ENCODE measurements around the gene HRAS.
A peak's percentile ranks its signal among the peaks of the same experiment; 100 is the strongest.

Gene HRAS

GRCh38 chr11:506995-507726 lies 28.2 kb downstream of the HRAS start, which contains the start of gene RNH1:
RNH1 (minus strand) TSS chr11:507242; CDS start chr11:502162, 5,080 bp downstream.
- DNase-seq, result peak; percentile 100

GRCh38 chr11:506238-506994 lies 29.0 kb downstream of the HRAS start:
- peak; percentile 99 for DNase-seq

- no peak for DNase-seq
Observed at GRCh38 chr11:504994-505344, 30.4 kb downstream of the HRAS start.

GRCh38 chr11:504053-504993 lies 31.1 kb downstream of the HRAS start:
- peak; percentile 51 for DNase-seq

GRCh38 chr11:503179-503981 lies 32.0 kb downstream of the HRAS start:
- DNase-seq, result peak; percentile 94

- DNase-seq, result no peak
Observed at GRCh38 chr11:502288-503178, 32.8 kb downstream of the HRAS start.

GRCh38 chr11:501683-502287 lies 33.6 kb downstream of the HRAS start:
- DNase-seq, result no peak

GRCh38 chr11:501001-501682 lies 34.2 kb downstream of the HRAS start:
- DNase-seq, result no peak

GRCh38 chr11:499201-500076 lies 35.9 kb downstream of the HRAS start:
- no peak for DNase-seq

GRCh38 chr11:498297-499181 lies 36.8 kb downstream of the HRAS start:
- DNase-seq, result no peak

GRCh38 chr11:497565-498296 lies 37.6 kb downstream of the HRAS start:
- no peak for DNase-seq

GRCh38 chr11:496834-497564 lies 38.4 kb downstream of the HRAS start:
- no peak for DNase-seq

GRCh38 chr11:495537-495931 lies 39.8 kb downstream of the HRAS start:
- no peak for DNase-seq

GRCh38 chr11:494761-495536 lies 40.4 kb downstream of the HRAS start:
- no peak for DNase-seq

- no peak for DNase-seq
Observed at GRCh38 chr11:492427-493226, 42.7 kb downstream of the HRAS start.
